MM.1S (cell line): ENCODE measurements around the gene AKAP8.
"Not testable (repeated sequence)": the region's sequence is repeated elsewhere in the genome, so short reads cannot be mapped to it uniquely, and the experiment has no call there.

ENCODE experiments used
- DNase-seq: peaks from one replicate; pipeline ENCODE4 v3.0.0-alpha.2; 2015
- H2AFZ ChIP-seq: fragments of 300-600 bp; sonication (generic); 2 replicates; pipeline ENCODE4 v1.6.0; 2016; ENCODE audit warnings: antibody characterized with exemption, low read length
- H3F3A ChIP-seq: fragments of 300-600 bp; sonication (generic); 2 replicates; pipeline ENCODE4 v1.6.1; 2016; ENCODE audit warnings: mild to moderate bottlenecking, antibody characterized with exemption, low read length, moderate library complexity, mixed read lengths; ENCODE audit not compliant: insufficient read depth
- H3K27ac ChIP-seq: fragments of 300-600 bp; sonication (generic); 2 replicates; pipeline ENCODE4 v1.5.1; 2016; ENCODE audit warnings: mild to moderate bottlenecking, low read length
- H3K27me3 ChIP-seq: fragments of 300-600 bp; sonication (generic); replicated peaks from 2 replicates; pipeline ENCODE4 v1.6.0; 2016; ENCODE audit warnings: low read length; ENCODE audit not compliant: insufficient read depth
- H3K36me3 ChIP-seq: fragments of 300-600 bp; sonication (generic); replicated peaks from 2 replicates; pipeline ENCODE4 v1.6.1; 2016; ENCODE audit warnings: mild to moderate bottlenecking, low read length, mixed read lengths; ENCODE audit not compliant: insufficient read depth
- H3K4me1 ChIP-seq: fragments of 300-600 bp; sonication (generic); 2 replicates; pipeline ENCODE4 v1.6.1; 2016; ENCODE audit warnings: low read length, mixed read lengths
- H3K4me2 ChIP-seq: fragments of 300-600 bp; sonication (generic); 2 replicates; pipeline ENCODE4 v1.6.0; 2016; ENCODE audit warnings: low read depth, low read length
- H3K4me3 ChIP-seq: fragments of 300-600 bp; sonication (generic); 2 replicates; pipeline ENCODE4 v1.5.1; 2016; ENCODE audit warnings: low read length, mixed read lengths
- H3K79me2 ChIP-seq: fragments of 300-600 bp; sonication (generic); 2 replicates; pipeline ENCODE4 v1.6.1; 2016; ENCODE audit warnings: mixed run types, low read length, mixed read lengths
- H3K9ac ChIP-seq: fragments of 300-600 bp; sonication (generic); 2 replicates; pipeline ENCODE4 v1.6.1; 2016; ENCODE audit warnings: low read length, mixed read lengths
- H3K9me2 ChIP-seq: fragments of 300-600 bp; sonication (generic); replicated peaks from 2 replicates; pipeline ENCODE4 v1.6.1; 2016; ENCODE audit warnings: mild to moderate bottlenecking, low read length, mixed read lengths; ENCODE audit not compliant: insufficient read depth
- H3K9me3 ChIP-seq: fragments of 300-600 bp; sonication (generic); replicated peaks from 2 replicates; pipeline ENCODE4 v1.6.1; 2016; ENCODE audit warnings: mild to moderate bottlenecking, low read length, mixed read lengths; ENCODE audit not compliant: insufficient read depth
- H4K20me1 ChIP-seq: fragments of 300-600 bp; sonication (generic); 2 replicates; pipeline ENCODE4 v1.6.1; 2016; ENCODE audit warnings: mild to moderate bottlenecking, low read length, moderate library complexity, mixed read lengths; ENCODE audit not compliant: insufficient read depth
- CTCF ChIP-seq: fragments of 300-600 bp; sonication (generic); IDR thresholded peaks from 2 replicates; pipeline ENCODE4 v1.5.1; 2016; ENCODE audit warnings: antibody characterized with exemption, low read length, mixed read lengths
- EZH2 ChIP-seq: fragments of 300-600 bp; sonication (generic); optimal IDR thresholded peaks from 2 replicates; pipeline ENCODE3; 2017; ENCODE audit warnings: low read depth, mild to moderate bottlenecking, antibody characterized with exemption, low read length, mixed read lengths
- EZH2phosphoT487 ChIP-seq: fragments of 300-600 bp; sonication (generic); IDR thresholded peaks from 2 replicates; pipeline ENCODE4 v1.6.1; 2018; ENCODE audit warnings: antibody characterized with exemption, low read length

Gene AKAP8

GRCh38 chr19:15396436-15396835 lies 16.8 kb upstream of the AKAP8 start:
- H3K36me3 ChIP-seq: no peaks in the 10 kb centered on the region; the same call in 1 of the 2 replicates

GRCh38 chr19:15395251-15395650 lies 15.7 kb upstream of the AKAP8 start:
- H4K20me1 ChIP-seq, H3K9ac ChIP-seq, H3K79me2 ChIP-seq, H3K27ac ChIP-seq, H3K9me3 ChIP-seq, H3K36me3 ChIP-seq, H3F3A ChIP-seq, H2AFZ ChIP-seq, H3K4me1 ChIP-seq, DNase-seq, H3K9me2 ChIP-seq, H3K27me3 ChIP-seq, H3K4me3 ChIP-seq, H3K4me2 ChIP-seq: not testable (repeated sequence)

More at GRCh38 chr19:15396436-15396835, 16.8 kb upstream of the AKAP8 start:
- no peaks in the 10 kb centered on the region for H3K9me3 ChIP-seq
- no peak overlapping the region for H3K9ac ChIP-seq
- no peaks in the 10 kb centered on the region for H4K20me1 ChIP-seq
- no peak for DNase-seq
- H3K27ac ChIP-seq: no peak overlapping the region
- H3K4me1 ChIP-seq: no peaks in the 10 kb centered on the region
- no peak overlapping the region for H3K4me2 ChIP-seq
- no peak overlapping the region for H3K4me3 ChIP-seq
- peaks cover 8% of the 10 kb centered on the region for H3K79me2 ChIP-seq
- TF ChIP-seq EZH2phosphoT487 (no peak), EZH2 (no peak), CTCF (no peak)
- H3K27me3 ChIP-seq: no peaks in the 10 kb centered on the region
- H3F3A ChIP-seq: no peaks in the 10 kb centered on the region
- H3K9me2 ChIP-seq: no peaks in the 10 kb centered on the region
- H2AFZ ChIP-seq: no peak overlapping the region

GRCh38 chr19:15394426-15394825 lies 14.8 kb upstream of the AKAP8 start:
- no peak overlapping the region for H3K4me3 ChIP-seq
- H3K4me2 ChIP-seq: no peak overlapping the region
- no peak overlapping the region for H3K27ac ChIP-seq
- no peaks in the 10 kb centered on the region for H3K9me3 ChIP-seq
- no peaks in the 10 kb centered on the region for H3K4me1 ChIP-seq
- no peaks in the 10 kb centered on the region for H3K27me3 ChIP-seq
- H3K36me3 ChIP-seq: no peaks in the 10 kb centered on the region; the same call in 1 of the 2 replicates
- H3F3A ChIP-seq: no peaks in the 10 kb centered on the region
- H3K9me2 ChIP-seq: no peaks in the 10 kb centered on the region
- H3K9ac ChIP-seq: no peak overlapping the region
- H4K20me1 ChIP-seq: no peaks in the 10 kb centered on the region
- DNase-seq: no peak
- no peak overlapping the region for H2AFZ ChIP-seq
- peaks cover 4% of the 10 kb centered on the region; the same call in 1 of the 2 replicates for H3K79me2 ChIP-seq
- TF ChIP-seq EZH2phosphoT487: no peak
- TF ChIP-seq CTCF: no peak
- no peak for TF ChIP-seq EZH2

- no peak overlapping the region for H2AFZ ChIP-seq
- H3K9ac ChIP-seq: no peak overlapping the region
- no peaks in the 10 kb centered on the region for H3K9me3 ChIP-seq
- H3K4me3 ChIP-seq: no peak overlapping the region
- H3K4me1 ChIP-seq: no peaks in the 10 kb centered on the region
- no peaks in the 10 kb centered on the region for H3F3A ChIP-seq
- H3K9me2 ChIP-seq: no peaks in the 10 kb centered on the region
- H4K20me1 ChIP-seq: no peaks in the 10 kb centered on the region
- peaks cover 4% of the 10 kb centered on the region; the same call in 1 of the 2 replicates for H3K79me2 ChIP-seq
- no peak overlapping the region for H3K4me2 ChIP-seq
- H3K27ac ChIP-seq: no peak overlapping the region
- no peaks in the 10 kb centered on the region for H3K27me3 ChIP-seq
- TF ChIP-seq EZH2: no peak
- no peak for TF ChIP-seq EZH2phosphoT487
- TF ChIP-seq CTCF: no peak
- H3K36me3 ChIP-seq: no peaks in the 10 kb centered on the region; the same call in 1 of the 2 replicates
- DNase-seq: no peak
Measured at GRCh38 chr19:15393963-15394362, 14.4 kb upstream of the AKAP8 start.
